HepG2 (cell line): ENCODE measurements around the gene FOXA1. TPM values are rescaled to one million over a fixed set of nuclear protein-coding genes. Genes with fewer than 3 reads are reported as not detected.
A peak's percentile ranks its signal among the peaks of the same experiment; 100 is the strongest.

Experiments
- ATAC-seq: fragments of 200-7000 bp; cut with Tn5 transposase; 3 replicates; pipeline ENCODE4 v1.9.1; 2020; ENCODE audit warnings: mild to moderate bottlenecking, moderate library complexity
- BruUV-seq: library from RNA; stranded (reverse); fragments of 400-500 nt; replicated peaks from 2 replicates; lab custom pipeline; 2021; lab: Mats Ljungman, UMichigan
- CTCF ChIA-PET: fragments of 300-600 bp; formaldehyde crosslinking; extraction: SDS; loops from one replicate; lab custom pipeline; 2021; ENCODE audit warnings: low total read pairs, inconsistent platforms, low intra/inter-chr PET ratio; lab: Yijun Ruan, JAX
- POLR2A ChIA-PET: fragments of 350-600 bp; sonication (Branson Sonifier 250); formaldehyde crosslinking; loops from one replicate; lab custom pipeline; 2020; ENCODE audit warnings: antibody characterized with exemption, inconsistent platforms; lab: Yijun Ruan, JAX
- DNase-seq: peaks from one replicate; pipeline ENCODE4 v3.0.0-alpha.2; 2015; ENCODE audit warnings: low spot score
- FAIRE-seq: peaks from 3 replicates; lab custom pipeline; 2011; peaks lifted over from hg19 to GRCh38; lab: Jason Lieb, UNC
- H2AFZ ChIP-seq: one replicate; pipeline ENCODE4 v1.6.1; 2011; ENCODE audit warnings: low read length, inconsistent platforms
- H3K27ac ChIP-seq: fragments of 300-600 bp; 3 replicates; pipeline ENCODE4 v1.8.0; 2011; ENCODE audit warnings: mixed run types, mild to moderate bottlenecking, mixed read lengths, low read length, inconsistent platforms; ENCODE audit not compliant: insufficient read depth; ENCODE audit errors: extremely low read length
- H3K27me3 ChIP-seq, 2 experiments: fragments of 200-600 bp in 1 of 2; 2 replicates in 1 of 2; 3 replicates in 1 of 2; pipeline versions ENCODE4 v1.6.0 to v1.8.0; 2011; ENCODE audit warnings: low read length in 2 of 2, mild to moderate bottlenecking in 2 of 2, moderate library complexity in 2 of 2, inconsistent platforms in 1 of 2; ENCODE audit not compliant: insufficient read depth in 2 of 2, control insufficient read depth in 1 of 2
- H3K36me3 ChIP-seq, 2 experiments: fragments of 200-600 bp in 1 of 2; replicated peaks in 1 of 2; 2 replicates in 1 of 2; 3 replicates in 1 of 2; pipeline versions ENCODE4 v1.5.1 to v1.8.0; 2011; ENCODE audit warnings: low read length in 2 of 2, inconsistent platforms in 1 of 2; ENCODE audit not compliant: insufficient read depth in 2 of 2, control insufficient read depth in 1 of 2
- H3K4me1 ChIP-seq: 2 replicates; pipeline ENCODE4 v1.5.1; 2012; ENCODE audit warnings: low read length, inconsistent platforms; ENCODE audit not compliant: insufficient read depth
- H3K4me2 ChIP-seq: 2 replicates; pipeline ENCODE4 v1.6.0; 2011; ENCODE audit warnings: low read depth, low read length, inconsistent platforms
- H3K4me3 ChIP-seq, 3 experiments: fragments of 200-600 bp in 1 of 3; sonication (generic), shearing (Covaris generic) in 1 of 3; replicated peaks in 1 of 3; 2 replicates each; pipeline ENCODE4 v1.5.1; 2011 to 2016; ENCODE audit warnings: low read length in 3 of 3, inconsistent platforms in 2 of 3, low read depth in 2 of 3, mild to moderate bottlenecking in 2 of 3, control low read depth in 1 of 3, mixed read lengths in 1 of 3; ENCODE audit not compliant: insufficient read depth in 1 of 3
- H3K79me2 ChIP-seq: one replicate; pipeline ENCODE4 v1.6.1; 2011; ENCODE audit warnings: low read length, inconsistent platforms; ENCODE audit not compliant: insufficient read depth
- H3K9ac ChIP-seq: 2 replicates; pipeline ENCODE4 v1.6.0; 2011; ENCODE audit warnings: mild to moderate bottlenecking, low read depth, low read length, inconsistent platforms; ENCODE audit not compliant: insufficient read depth
- H3K9me3 ChIP-seq: 2 replicates; pipeline ENCODE4 v1.5.1; 2012; ENCODE audit warnings: mild to moderate bottlenecking, low read length
- H4K20me1 ChIP-seq: 2 replicates; pipeline ENCODE4 v1.6.0; 2011; ENCODE audit warnings: inconsistent platforms, mild to moderate bottlenecking, low read length, moderate library complexity; ENCODE audit not compliant: insufficient read depth
- ASH2L ChIP-seq: fragments of 300-600, 200-600 bp; sonication (generic); IDR thresholded peaks from 2 replicates; pipeline ENCODE4 v1.7.0; 2017; ENCODE audit warnings: low read depth, mild to moderate bottlenecking, moderate library complexity, mixed read lengths, low read length; ENCODE audit not compliant: insufficient read length
- ETV6 ChIP-seq: sonication (generic); formaldehyde crosslinking; conservative IDR thresholded peaks from 2 replicates; pipeline ENCODE4 v1.4.0; 2020; ENCODE audit warnings: missing genetic modification reagents
- GTF2F1 ChIP-seq: fragments of 150-350 bp; IDR thresholded peaks from 2 replicates; pipeline ENCODE4 v1.6.1; 2014; ENCODE audit warnings: low read length
- KAT2B ChIP-seq: fragments of 150-350 bp; IDR thresholded peaks from 2 replicates; pipeline ENCODE4 v1.6.1; 2014; ENCODE audit warnings: low read depth, low read length, borderline replicate concordance
- THAP8 ChIP-seq: sonication (generic); formaldehyde crosslinking; IDR thresholded peaks from 2 replicates; pipeline ENCODE4 v1.5.1; 2020; ENCODE audit warnings: missing genetic modification reagents, mild to moderate bottlenecking, borderline replicate concordance
- ZBTB44 ChIP-seq: sonication (generic); formaldehyde crosslinking; IDR thresholded peaks from 2 replicates; pipeline ENCODE4 v1.4.0; 2020; ENCODE audit warnings: missing genetic modification reagents
- ZNF30 ChIP-seq: sonication (generic); formaldehyde crosslinking; IDR thresholded peaks from 2 replicates; pipeline ENCODE4 v1.5.0; 2020; ENCODE audit warnings: mild to moderate bottlenecking, missing genetic modification reagents
- ZNF432 ChIP-seq: sonication (generic); formaldehyde crosslinking; IDR thresholded peaks from 2 replicates; pipeline ENCODE4 v1.5.0; 2020; ENCODE audit warnings: missing genetic modification reagents, mild to moderate bottlenecking, borderline replicate concordance
- WGBS: methylation state at CpG from one replicate; pipeline ENCODE4 v1.1.6; 2017; ENCODE audit warnings: low lambda C conversion rate; 5-methylcytosine and 5-hydroxymethylcytosine counted together
- in situ Hi-C: cut with HindIII; loops from 2 replicates; pipeline ENCODE4 v1.10.0; 2017; ENCODE audit warnings: low pct_unique_long_range_greater_than_20kb; ENCODE audit not compliant: extremely low pct_ligation_motif_present
- intact Hi-C: fragments of 100-400 bp; cut with micrococcal nuclease; formaldehyde crosslinking; loops from one replicate; pipeline ENCODE4 v1.10.0; 2022; ENCODE audit not compliant: unreplicated experiment
- polyA plus RNA-seq, 8 experiments: library from polyadenylated mRNA; depleted of rRNA in 3 of 8; stranded (reverse) in 7 of 8; unstranded in 1 of 8; fragments of >200 nt; fragmentation: Illumina TruSeq in 4 of 8; extraction: Trizol in 4 of 8; gene quantifications; 2 replicates each; pipeline versions ENCODE4 v1.2.1 to v1.2.3, GENCODE V29; 2011 to 2016; ENCODE audit warnings: low read depth in 4 of 8, missing spikeins in 1 of 8, mixed read lengths in 1 of 8; ENCODE audit not compliant: insufficient read depth in 1 of 8
- total RNA-seq, 5 experiments: library from RNA; depleted of rRNA; stranded (reverse); fragments of >200 nt; fragmentation: Illumina TruSeq; extraction: Trizol; gene quantifications; 2 replicates each; pipeline ENCODE4 v1.2.3, GENCODE V29; 2016; ENCODE audit warnings: low read depth in 1 of 5

Gene FOXA1
- total and polyA plus RNA-seq, 2 of the 13 experiments (the other 11 are each of a cell fraction or from before 2014, with no cell fraction given), result 43.4 to 58.6 TPM

GRCh38 chr14:37623971-37624370, 28.9 kb upstream of the FOXA1 start:
- TF ChIP-seq ZNF30 (CRISPR knock-in tag) (0 out of 2 replicates have a peak, but pooled peaks have one; percentile 29), KAT2B (no peak), ASH2L (no peak), ZNF432 (CRISPR knock-in tag) (no peak), ETV6 (no peak), GTF2F1 (no peak)
- BruUV-seq, result no TSS peak
- Histone ChIP-seq H4K20me1 (no peaks in the 10 kb centered on the region), H3K4me1 (peaks cover 19% of the 10 kb centered on the region), H3K4me2 (no peak overlapping the region), H2AFZ (no peak overlapping the region), H3K9me3 (no peaks in the 10 kb centered on the region), H3K27ac (no peak overlapping the region), H3K27me3 (no peaks in the 10 kb centered on the region), H3K36me3 (peaks cover 0 to 5% of the 10 kb centered on the region in 2 experiments; a peak in 4 of 5 replicates), H3K79me2 (no peaks in the 10 kb centered on the region), H3K4me3 (no peak overlapping the region), H3K9ac (no peak overlapping the region)
- ATAC-seq, result no peak
- in situ Hi-C loops, result no loop called here
- CTCF ChIA-PET, result no interaction called here
- intact Hi-C loops, result no loop called here
- no peak for FAIRE-seq
- no peak for DNase-seq
- POLR2A ChIA-PET, result no interaction called here
- 96% methylated on average over 1 of the region's 1 CpG for WGBS

- BruUV-seq, result no TSS peak
- ChIA-PET CTCF (no interaction called here), POLR2A (no interaction called here)
- WGBS, result 93% methylated on average over 1 of the region's 1 CpG
- 0 out of 2 replicates have a peak, but pooled peaks have one; percentile 43 for TF ChIP-seq THAP8 (CRISPR knock-in tag)
- TF ChIP-seq ZBTB44 (CRISPR knock-in tag), result no peak
- no peak overlapping the region for H3K4me2 ChIP-seq
- in situ Hi-C loops, result no loop called here
- H2AFZ ChIP-seq, result no peak overlapping the region
- DNase-seq (no peak), FAIRE-seq (no peak), ATAC-seq (no peak)
- H3K27ac ChIP-seq, result no peak overlapping the region
- no peak overlapping the region for H3K9ac ChIP-seq
- peaks cover 0 to 5% of the 10 kb centered on the region in 2 experiments; a peak in 4 of 5 replicates for H3K36me3 ChIP-seq
- H3K79me2 ChIP-seq, result no peaks in the 10 kb centered on the region
- no peaks in the 10 kb centered on the region for H3K9me3 ChIP-seq
- H4K20me1 ChIP-seq, result no peaks in the 10 kb centered on the region
- H3K4me3 ChIP-seq, result no peak overlapping the region
- intact Hi-C loops, result no loop called here
- peaks cover 24% of the 10 kb centered on the region for H3K4me1 ChIP-seq
- H3K27me3 ChIP-seq, result no peaks in the 10 kb centered on the region
These were observed 28.4 kb upstream of the FOXA1 start for GRCh38 chr14:37623426-37623951.
